ENCODE data around the gene IPO8.

DNA sequence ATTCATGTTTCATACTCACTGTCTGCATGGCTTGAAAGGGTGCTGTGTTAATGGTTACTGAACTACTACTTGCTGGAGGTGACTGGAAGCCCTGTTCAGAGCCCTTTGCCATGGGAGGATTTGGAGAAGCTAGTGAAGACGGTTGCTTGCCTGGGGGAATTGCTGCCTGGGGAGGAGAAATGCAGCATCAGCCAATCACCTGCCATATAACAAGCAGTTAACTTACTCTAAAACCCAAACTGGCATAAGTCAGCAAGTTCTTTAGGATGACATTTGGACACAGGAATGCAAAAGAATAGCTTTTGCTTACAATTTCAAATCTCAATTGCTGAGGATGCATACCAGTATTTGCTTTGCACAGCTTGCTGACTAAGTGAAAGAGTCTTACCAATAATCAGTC is 23.4 kb upstream of the IPO8 start:
- TF ChIP-seq CTCF (IDR thresholded peaks at IDR 0.05) = no peak
- no peak for TF ChIP-seq EP300 (IDR thresholded peaks at IDR 0.05)
